ENCODE data around the gene POU6F2.

GRCh38 chr7:39252916-39253315 lies 275.2 kb downstream of the POU6F2 start:
- TF ChIP-seq CTCF (IDR thresholded peaks at IDR 0.05) (no peak), POLR2AphosphoS5 (IDR thresholded peaks at IDR 0.05; ENCODE audit: low read depth, low read length) (no peak)
